Measurements from ENCODE around the gene RSRC1. TPM values are rescaled to one million over a fixed set of nuclear protein-coding genes. Genes with fewer than 3 reads are reported as not detected.

The RSRC1 gene
- total RNA-seq, 1 donor from 2014 or later, result 46.9 TPM

GRCh38 chr3:158095111-158095813 is 14.6 kb upstream of the RSRC1 start:
- no peaks in the 10 kb centered on the region for H3K9me3 Mint-ChIP-seq
- no peaks in the 10 kb centered on the region for H3K36me3 Mint-ChIP-seq (ENCODE audit: low read depth)
- intact Hi-C loops (cut with micrococcal nuclease), result loop anchor here (10.0 kb wide), 1 partner anchor 710 kb away; the partner anchor contains the start of gene MFSD1
- peaks cover 88% of the 10 kb centered on the region for H3K27me3 Mint-ChIP-seq (ENCODE audit: low read depth)
- peaks cover 6% of the 10 kb centered on the region for H3K4me1 Mint-ChIP-seq (ENCODE audit: low read depth)
- H3K4me3 Mint-ChIP-seq (ENCODE audit: low read depth), result no peak overlapping the region
- no peak overlapping the region for H3K27ac Mint-ChIP-seq
- no peak for DNase-seq (ENCODE audit: low spot score)

DNA sequence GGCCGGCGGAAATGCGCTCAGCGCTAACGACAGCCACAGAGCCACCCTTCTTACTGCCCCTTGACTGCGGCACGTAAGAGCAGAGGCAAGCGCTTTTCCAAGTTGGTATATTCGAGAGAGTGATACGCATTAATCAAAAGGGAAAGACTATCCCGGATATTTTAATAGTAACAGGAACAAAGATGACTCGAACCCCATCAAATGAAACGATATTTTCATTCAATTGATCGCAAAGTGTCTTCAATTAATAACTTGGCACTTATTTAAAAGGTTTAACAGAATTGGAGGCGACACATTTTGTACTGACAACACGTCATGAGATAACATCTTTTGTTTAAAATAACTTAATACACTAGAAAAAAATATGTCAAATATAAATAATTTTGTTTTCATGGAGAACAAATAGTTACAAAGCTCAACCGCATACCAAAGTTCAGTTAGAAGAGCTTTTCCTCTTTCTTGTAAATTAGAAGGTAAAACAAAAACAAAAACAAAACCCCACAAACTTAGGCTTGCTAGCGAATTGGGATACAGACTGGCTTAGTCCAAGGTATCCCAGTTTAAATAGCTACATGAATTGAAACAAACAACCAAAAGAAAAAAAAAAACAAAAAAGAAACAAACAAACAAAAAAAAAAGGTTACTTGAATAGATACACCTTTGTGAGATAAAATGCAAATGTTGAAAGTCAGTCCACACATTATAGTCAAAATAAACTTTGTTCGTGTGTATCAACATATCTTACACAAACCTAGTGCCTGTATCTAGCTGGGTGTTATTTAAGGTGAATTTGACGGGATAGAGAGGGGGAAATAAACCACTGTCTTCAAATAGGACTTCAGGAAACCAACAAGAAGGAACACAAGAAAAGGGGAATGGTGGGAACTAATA is 13.8 kb upstream of the RSRC1 start:
- DNase-seq (ENCODE audit: low spot score), result no peak
- H3K27me3 Mint-ChIP-seq (ENCODE audit: low read depth), result peaks cover 88% of the 10 kb centered on the region
- intact Hi-C loops (cut with micrococcal nuclease), result loop anchor here (10.0 kb wide), 1 partner anchor 709 kb away; the partner anchor contains the start of gene MFSD1
- peaks cover 6% of the 10 kb centered on the region for H3K4me1 Mint-ChIP-seq (ENCODE audit: low read depth)
- no peak overlapping the region for H3K4me3 Mint-ChIP-seq (ENCODE audit: low read depth)
- H3K9me3 Mint-ChIP-seq, result no peaks in the 10 kb centered on the region
- H3K27ac Mint-ChIP-seq, result no peak overlapping the region
- no peaks in the 10 kb centered on the region for H3K36me3 Mint-ChIP-seq (ENCODE audit: low read depth)

DNA sequence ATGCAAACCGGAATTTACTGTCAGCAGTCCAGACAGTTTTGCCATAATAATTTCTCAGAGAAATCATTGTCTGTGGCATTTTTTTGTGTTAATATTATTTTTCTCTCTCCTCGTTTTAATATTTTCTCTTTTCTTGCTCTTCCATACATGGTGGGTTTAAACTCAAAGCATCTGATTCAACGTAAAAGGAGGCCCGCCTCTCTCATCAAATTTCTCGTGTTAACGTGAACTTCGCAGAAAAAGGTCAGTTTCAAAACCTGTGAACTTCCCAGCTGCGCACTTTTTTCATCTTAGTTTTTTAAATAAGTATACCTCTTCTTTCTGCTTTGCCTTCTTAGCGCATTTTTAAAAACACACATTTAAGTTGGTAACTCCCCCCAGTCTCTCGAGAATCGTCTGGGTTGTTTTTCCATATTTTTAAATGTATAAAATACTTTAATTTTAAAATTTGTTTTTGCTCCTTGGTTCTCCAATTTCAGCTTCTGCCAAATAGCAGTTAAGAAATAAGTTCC is 12.8 kb upstream of the RSRC1 start:
- no peaks in the 10 kb centered on the region for H3K36me3 Mint-ChIP-seq (ENCODE audit: low read depth)
- H3K27me3 Mint-ChIP-seq (ENCODE audit: low read depth), result peaks cover 90% of the 10 kb centered on the region
- peaks cover 6% of the 10 kb centered on the region for H3K4me1 Mint-ChIP-seq (ENCODE audit: low read depth)
- H3K4me3 Mint-ChIP-seq (ENCODE audit: low read depth), result peak overlapping the region; percentile 84
- intact Hi-C loops (cut with micrococcal nuclease), result loop anchor here (10.0 kb wide), 1 partner anchor 708 kb away; the partner anchor contains the start of gene MFSD1
- no peaks in the 10 kb centered on the region for H3K9me3 Mint-ChIP-seq
- DNase-seq (ENCODE audit: low spot score), result no peak
- no peak overlapping the region for H3K27ac Mint-ChIP-seq

- DNase-seq (ENCODE audit: low spot score), result peak; percentile 73
- Mint-ChIP-seq H3K9me3 (no peaks in the 10 kb centered on the region), H3K36me3 (ENCODE audit: low read depth) (no peaks in the 10 kb centered on the region), H3K4me3 (ENCODE audit: low read depth) (peak overlapping the region; percentile 84), H3K27me3 (ENCODE audit: low read depth) (peaks cover 90% of the 10 kb centered on the region), H3K27ac (no peak overlapping the region), H3K4me1 (ENCODE audit: low read depth) (peaks cover 9% of the 10 kb centered on the region)
- intact Hi-C loops (cut with micrococcal nuclease), result loop anchor here (1.0 to 10.0 kb wide), 2 partner anchors 13 to 707 kb away; partner anchors contain the start of genes MFSD1 and RSRC1
Observed at GRCh38 chr3:158097593-158098308, 12.1 kb upstream of the RSRC1 start.

GRCh38 chr3:158098309-158098639 is 11.6 kb upstream of the RSRC1 start:
- H3K4me1 Mint-ChIP-seq (ENCODE audit: low read depth), result peaks cover 12% of the 10 kb centered on the region
- intact Hi-C loops (cut with micrococcal nuclease), result loop anchor here (1.0 to 10.0 kb wide), 2 partner anchors 12 to 707 kb away; partner anchors contain the start of genes MFSD1 and RSRC1
- peaks cover 3% of the 10 kb centered on the region for H3K36me3 Mint-ChIP-seq (ENCODE audit: low read depth)
- H3K27ac Mint-ChIP-seq, result no peak overlapping the region
- DNase-seq (ENCODE audit: low spot score), result no peak
- peaks cover 91% of the 10 kb centered on the region for H3K27me3 Mint-ChIP-seq (ENCODE audit: low read depth)
- peak overlapping the region; percentile 84 for H3K4me3 Mint-ChIP-seq (ENCODE audit: low read depth)
- H3K9me3 Mint-ChIP-seq, result no peaks in the 10 kb centered on the region

- Mint-ChIP-seq H3K27ac (no peak overlapping the region), H3K4me3 (ENCODE audit: low read depth) (no peak overlapping the region), H3K27me3 (ENCODE audit: low read depth) (peaks cover 91% of the 10 kb centered on the region), H3K36me3 (ENCODE audit: low read depth) (peaks cover 3% of the 10 kb centered on the region), H3K9me3 (no peaks in the 10 kb centered on the region), H3K4me1 (ENCODE audit: low read depth) (peaks cover 16% of the 10 kb centered on the region)
- DNase-seq (ENCODE audit: low spot score), result no peak
- intact Hi-C loops (cut with micrococcal nuclease), result loop anchor here (1.0 to 10.0 kb wide), 2 partner anchors 11 to 706 kb away; partner anchors contain the start of genes MFSD1 and RSRC1
Observed at GRCh38 chr3:158098834-158099424, 11.0 kb upstream of the RSRC1 start.

- DNase-seq (ENCODE audit: low spot score), result no peak
- Mint-ChIP-seq H3K9me3 (no peaks in the 10 kb centered on the region), H3K4me1 (ENCODE audit: low read depth) (peaks cover 23% of the 10 kb centered on the region), H3K27me3 (ENCODE audit: low read depth) (peaks cover 90% of the 10 kb centered on the region), H3K36me3 (ENCODE audit: low read depth) (peaks cover 3% of the 10 kb centered on the region), H3K27ac (no peak overlapping the region), H3K4me3 (ENCODE audit: low read depth) (no peak overlapping the region)
- intact Hi-C loops (cut with micrococcal nuclease), result loop anchor here (5.0 kb wide), 2 partner anchors 483 to 663 kb away; partner anchors contain the start of gene PTX3
Observed at GRCh38 chr3:158100681-158101080, 9.2 kb upstream of the RSRC1 start.

DNA sequence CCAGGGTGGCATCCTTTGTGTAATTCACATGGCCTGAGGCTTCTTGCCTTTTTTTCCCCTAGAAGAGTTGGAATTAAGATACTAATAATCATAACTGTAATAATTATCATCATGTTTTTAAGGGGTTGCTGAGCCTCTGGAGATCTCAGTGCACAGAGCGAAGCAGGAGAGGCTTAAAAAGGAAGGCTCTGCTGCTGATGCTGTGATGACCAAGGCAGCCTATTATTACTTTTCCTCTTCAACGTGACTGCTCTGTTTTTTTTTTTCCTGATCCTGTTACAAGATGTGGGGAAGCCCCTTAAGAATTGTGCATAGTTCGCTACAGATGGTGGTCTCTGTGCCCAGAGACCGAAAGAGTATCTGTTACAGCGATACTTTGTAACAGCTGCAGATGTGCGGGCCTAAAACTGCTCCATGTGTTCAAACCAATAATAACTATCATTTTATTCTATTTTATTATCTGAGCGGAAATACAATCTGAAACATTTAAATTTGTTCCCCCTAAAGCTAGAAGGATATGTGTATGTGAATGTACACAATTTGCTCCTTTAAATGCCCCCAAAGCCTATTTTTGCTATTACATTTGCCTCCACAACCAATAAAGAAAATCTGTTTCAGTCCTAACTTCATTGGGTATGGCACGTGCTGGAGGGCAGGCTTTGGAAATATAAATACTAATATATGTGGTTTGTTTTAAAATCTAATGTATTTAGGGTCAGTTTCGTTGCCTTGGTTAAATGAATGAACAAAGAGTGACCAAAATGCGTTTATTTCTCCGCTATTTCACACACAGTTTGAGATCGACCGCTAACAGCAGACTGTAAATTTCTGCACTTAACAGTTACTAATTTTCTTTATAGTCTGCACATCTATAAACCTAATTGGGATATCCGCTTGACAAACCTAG is 8.3 kb upstream of the RSRC1 start:
- Mint-ChIP-seq H3K36me3 (ENCODE audit: low read depth) (peaks cover 3% of the 10 kb centered on the region), H3K27ac (no peak overlapping the region), H3K4me1 (ENCODE audit: low read depth) (peaks cover 30% of the 10 kb centered on the region), H3K9me3 (no peaks in the 10 kb centered on the region), H3K4me3 (ENCODE audit: low read depth) (no peak overlapping the region), H3K27me3 (ENCODE audit: low read depth) (peaks cover 89% of the 10 kb centered on the region)
- DNase-seq (ENCODE audit: low spot score), result no peak
- intact Hi-C loops (cut with micrococcal nuclease), result loop anchor here (5.0 kb wide), 2 partner anchors 484 to 664 kb away; partner anchors contain the start of gene PTX3

DNA sequence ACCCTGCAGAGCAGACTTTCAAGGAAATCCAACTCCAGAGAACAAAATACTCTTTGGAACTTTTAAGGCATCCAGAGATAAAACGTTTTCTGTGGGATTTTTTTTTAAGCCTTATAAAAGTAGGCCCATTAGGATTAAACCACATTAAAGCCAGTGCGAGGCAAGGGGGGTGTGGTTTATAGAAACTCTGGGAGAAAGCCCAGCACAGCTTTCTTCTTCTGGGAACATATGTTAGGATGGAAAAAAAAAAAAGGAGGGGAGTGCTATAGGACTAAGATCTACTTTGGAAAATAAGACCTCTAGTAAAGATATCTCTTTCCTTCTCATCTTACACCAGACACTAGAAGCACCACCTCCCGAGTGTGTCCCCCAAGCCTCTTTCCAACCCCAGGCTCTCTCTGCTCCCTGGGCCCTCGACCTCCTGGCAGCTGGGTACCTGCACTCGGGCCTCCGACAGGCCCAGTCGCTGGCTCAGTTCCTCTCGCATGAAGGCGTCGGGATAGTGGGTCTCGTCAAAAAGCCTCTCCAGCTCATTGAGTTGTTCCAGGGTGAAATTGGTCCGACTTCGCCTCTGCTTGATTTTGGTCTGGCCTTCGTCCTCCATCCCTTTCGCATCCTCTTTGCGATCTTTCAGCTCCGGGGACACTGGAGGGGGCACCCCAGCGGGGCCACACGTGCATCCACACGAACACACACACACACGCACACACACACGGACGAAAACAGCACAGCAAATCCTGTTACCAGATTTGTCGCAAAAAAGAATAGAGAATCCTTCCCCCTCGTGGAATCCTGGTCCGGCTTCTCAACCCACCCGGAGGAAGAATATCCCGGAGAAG is 7.4 kb upstream of the RSRC1 start:
- Mint-ChIP-seq H3K4me1 (ENCODE audit: low read depth) (peaks cover 36% of the 10 kb centered on the region), H3K27ac (no peak overlapping the region), H3K27me3 (ENCODE audit: low read depth) (peaks cover 90% of the 10 kb centered on the region), H3K4me3 (ENCODE audit: low read depth) (peak overlapping the region; percentile 13), H3K36me3 (ENCODE audit: low read depth) (peaks cover 3% of the 10 kb centered on the region), H3K9me3 (no peaks in the 10 kb centered on the region)
- intact Hi-C loops (cut with micrococcal nuclease), result loop anchor here (5.0 kb wide), 2 partner anchors 485 to 665 kb away; partner anchors contain the start of gene PTX3
- DNase-seq (ENCODE audit: low spot score), result no peak

DNA sequence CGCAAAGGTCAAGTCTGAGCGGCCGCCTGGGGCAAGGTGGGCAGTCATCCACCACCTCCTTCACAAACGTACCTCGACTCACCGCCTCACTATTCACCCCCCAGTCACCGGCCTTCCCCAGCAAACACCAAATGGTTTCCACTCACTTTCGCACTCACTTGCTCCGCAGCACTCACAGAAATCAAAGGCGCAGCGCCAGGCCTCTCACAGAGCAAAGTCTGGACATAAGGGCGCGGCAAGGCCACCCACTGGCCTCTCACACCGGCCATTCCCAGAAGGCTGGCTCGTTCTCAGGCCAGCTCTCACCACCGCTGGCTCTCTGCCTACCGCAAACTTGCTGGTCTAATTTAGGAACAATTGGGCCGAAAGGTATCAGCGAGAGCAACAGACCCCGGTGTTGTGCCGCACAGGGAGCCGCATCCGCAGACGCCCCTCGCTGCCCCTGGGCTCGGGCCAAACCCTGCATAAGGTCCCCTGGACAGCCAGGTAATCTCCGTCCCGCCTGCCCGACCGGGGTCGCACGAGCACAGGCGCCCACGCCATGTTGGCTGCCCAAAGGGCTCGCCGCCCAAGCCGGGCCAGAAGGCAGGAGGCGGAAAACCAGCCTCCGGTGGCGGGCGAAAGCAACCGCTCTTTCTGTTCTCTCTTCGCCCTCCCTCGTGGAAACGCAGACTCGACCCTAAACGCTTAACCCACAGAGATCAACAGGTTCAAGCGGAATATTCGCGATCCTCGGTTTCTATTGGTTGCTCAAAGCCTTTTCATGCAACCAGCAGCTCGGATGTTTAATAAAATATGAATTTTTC is 6.6 kb upstream of the RSRC1 start:
- intact Hi-C loops (cut with micrococcal nuclease), result loop anchor here (5.0 kb wide), 2 partner anchors 486 to 666 kb away; partner anchors contain the start of gene PTX3
- peaks cover 3% of the 10 kb centered on the region for H3K36me3 Mint-ChIP-seq (ENCODE audit: low read depth)
- H3K9me3 Mint-ChIP-seq, result no peaks in the 10 kb centered on the region
- H3K27me3 Mint-ChIP-seq (ENCODE audit: low read depth), result peaks cover 90% of the 10 kb centered on the region
- no peak overlapping the region for H3K4me3 Mint-ChIP-seq (ENCODE audit: low read depth)
- DNase-seq (ENCODE audit: low spot score), result no peak
- peaks cover 31% of the 10 kb centered on the region for H3K4me1 Mint-ChIP-seq (ENCODE audit: low read depth)
- H3K27ac Mint-ChIP-seq, result peak overlapping the region; percentile 71
